HG03039 (cell line): ENCODE measurements around the gene KCNN1.
A peak's percentile ranks its signal among the peaks of the same experiment; 100 is the strongest.
"Not testable (repeated sequence)": the region's sequence is repeated elsewhere in the genome, so short reads cannot be mapped to it uniquely, and the experiment has no call there.

Experiments
- ATAC-seq: cut with Tn5 transposase; IDR thresholded peaks from one replicate; pipeline ENCODE4 v1.9.1; 2021; ENCODE audit warnings: mild to moderate bottlenecking, moderate library complexity; ENCODE audit not compliant: unreplicated experiment

KCNN1 gene

DNA sequence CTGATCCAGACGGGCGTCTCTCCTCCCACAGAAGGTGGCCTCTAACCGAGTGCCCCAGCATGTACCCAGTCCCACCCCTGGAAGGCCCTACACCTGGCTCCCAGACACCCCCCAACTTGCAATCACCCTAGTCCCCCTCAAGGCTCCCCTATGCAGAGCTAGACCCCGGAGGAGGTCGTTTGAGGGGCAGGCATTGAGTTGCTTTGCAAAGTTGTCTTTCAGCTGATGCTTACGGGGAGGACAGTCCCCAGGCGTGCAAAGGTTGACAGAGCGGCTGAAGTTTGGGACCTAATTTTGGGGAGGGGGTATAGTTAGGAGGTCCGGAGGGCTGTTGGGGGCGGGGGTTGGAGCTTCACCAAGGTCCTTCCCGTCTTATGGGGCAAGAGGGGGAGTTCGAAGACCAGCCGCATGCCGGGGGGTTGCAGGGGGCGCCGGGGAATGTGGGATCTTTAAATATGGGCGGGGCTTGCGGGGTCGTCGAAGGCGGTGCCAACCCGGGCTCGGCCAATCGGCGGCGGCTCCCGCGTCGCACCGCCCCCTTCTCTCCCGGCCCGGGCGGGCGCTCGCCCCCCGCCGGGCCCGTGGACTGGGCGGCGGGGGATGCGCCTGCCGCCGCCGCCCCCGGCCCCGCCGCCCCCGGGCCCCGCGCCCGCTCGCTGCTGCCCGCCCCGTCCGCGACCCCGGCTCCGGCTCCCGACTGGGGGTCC is at the start of gene KCNN1:
Gene KCNN1, plus strand, starts transcription at position 558 of the 707 bp plus-strand sequence. CDS start 6,782 bp downstream, outside the sequence.
- ATAC-seq = no peak

DNA sequence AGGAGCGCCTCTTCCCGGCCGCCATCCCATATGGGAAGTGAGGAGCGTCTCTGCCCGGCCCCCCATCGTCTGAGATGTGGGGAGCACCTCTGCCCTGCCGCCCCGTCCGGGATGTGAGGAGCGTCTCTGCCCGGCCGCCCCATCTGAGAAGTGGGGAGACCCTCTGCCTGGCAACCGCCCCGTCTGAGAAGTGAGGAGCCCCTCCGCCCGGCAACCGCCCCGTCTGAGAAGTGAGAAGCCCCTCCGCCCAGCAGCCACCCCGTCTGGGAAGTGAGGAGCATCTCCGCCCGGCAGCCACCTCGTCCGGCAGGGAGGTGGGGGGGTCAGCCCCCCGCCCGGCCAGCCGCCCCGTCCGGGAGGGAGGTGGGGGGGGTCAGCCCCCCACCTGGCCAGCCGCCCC is 48.8 kb upstream of the KCNN1 start:
- ATAC-seq = not testable (repeated sequence)

DNA sequence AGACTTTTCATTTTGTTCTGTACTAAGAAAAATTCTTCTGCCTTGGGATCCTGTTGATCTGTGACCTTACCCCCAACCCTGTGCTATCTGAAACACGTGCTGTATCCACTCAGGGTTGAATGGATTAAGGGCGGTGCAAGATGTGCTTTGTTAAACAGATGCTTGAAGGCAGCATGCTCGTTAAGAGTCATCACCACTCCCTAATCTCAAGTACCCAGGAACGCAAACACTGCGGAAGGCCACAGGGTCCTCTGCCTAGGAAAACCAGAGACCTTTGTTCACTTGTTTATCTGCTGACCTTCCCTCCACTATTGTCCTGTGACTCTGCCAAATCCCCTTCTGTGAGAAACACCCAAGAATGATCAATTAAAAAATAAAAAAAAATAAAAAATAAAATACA is 47.8 kb upstream of the KCNN1 start:
- ATAC-seq = not testable (repeated sequence)

DNA sequence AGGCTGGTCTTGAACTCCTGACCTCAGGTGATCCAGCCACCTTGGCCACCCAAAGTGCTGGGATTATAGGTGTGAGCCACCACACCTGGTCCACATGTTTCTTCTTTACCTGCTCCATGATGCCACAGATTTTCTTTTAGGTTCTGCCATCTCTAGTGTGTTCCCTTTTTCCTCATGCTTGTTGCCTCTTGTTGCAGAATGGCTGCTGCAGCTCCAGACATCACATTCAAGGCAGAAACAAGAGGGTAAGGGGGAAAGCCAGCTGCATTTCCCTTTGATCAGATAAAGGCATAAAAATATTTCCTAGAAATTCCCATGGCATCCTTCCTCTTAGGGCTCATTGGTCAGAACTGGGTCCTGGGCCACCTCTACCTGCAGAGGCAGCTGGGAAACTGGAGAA is 46.4 kb upstream of the KCNN1 start:
- no peak for ATAC-seq

DNA sequence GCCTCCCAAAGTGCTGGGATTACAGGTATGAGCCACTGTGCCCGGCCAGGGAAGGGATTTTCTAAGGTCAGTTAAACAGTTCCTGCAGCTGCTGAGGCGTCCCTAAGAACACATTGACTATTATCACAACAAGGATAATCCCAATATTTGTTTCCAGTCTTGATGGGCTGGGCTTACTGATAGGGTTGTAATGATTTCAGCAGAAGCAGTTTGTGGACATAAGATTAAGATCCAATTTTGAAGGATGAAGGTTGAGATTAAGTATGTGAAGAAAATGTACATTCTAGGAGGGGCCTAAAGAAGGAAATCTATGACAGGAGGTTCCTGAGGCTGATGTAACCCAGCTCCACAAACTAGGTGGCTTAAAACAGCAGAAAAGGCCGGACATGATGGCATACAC is 44.8 kb upstream of the KCNN1 start:
- ATAC-seq = no peak

DNA sequence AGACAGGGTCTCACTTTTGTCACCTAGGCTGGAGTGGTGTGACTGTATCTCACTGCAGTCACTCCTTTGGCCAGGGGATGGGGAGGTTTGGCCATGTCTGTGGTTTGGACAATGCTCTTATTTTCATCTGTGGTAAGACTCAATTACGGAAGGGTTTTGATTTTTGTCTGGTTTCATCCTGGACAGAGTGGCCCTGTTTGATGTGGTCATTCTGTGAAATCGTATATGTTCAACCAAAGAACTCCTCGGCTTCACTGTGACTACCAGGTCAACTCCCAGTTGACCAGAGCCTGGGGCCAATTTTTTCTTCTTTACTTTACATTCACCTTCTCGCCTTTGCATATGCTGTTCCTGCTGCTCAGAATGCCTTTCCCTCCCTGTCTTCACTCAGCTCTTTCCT is 40.9 kb upstream of the KCNN1 start:
- no peak for ATAC-seq

DNA sequence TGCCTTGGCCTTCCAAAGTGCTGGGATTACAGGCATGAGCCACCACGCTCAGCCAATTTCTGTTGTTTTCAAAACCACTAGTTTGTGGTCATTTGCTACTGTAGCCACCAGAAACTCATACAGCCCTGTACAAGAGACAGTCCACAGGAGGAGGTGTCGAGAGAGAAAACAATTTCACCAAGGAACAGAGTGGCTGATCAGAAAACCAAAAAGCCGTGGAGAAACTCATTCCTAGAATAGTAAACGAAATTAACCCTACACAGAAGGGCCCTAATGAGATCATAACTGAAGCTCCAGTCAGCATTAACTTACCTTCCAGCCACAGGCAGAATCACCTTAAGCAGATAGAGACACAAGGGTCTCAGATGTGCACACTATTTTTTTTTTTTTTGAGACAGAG is 37.9 kb upstream of the KCNN1 start:
- ATAC-seq = no peak

DNA sequence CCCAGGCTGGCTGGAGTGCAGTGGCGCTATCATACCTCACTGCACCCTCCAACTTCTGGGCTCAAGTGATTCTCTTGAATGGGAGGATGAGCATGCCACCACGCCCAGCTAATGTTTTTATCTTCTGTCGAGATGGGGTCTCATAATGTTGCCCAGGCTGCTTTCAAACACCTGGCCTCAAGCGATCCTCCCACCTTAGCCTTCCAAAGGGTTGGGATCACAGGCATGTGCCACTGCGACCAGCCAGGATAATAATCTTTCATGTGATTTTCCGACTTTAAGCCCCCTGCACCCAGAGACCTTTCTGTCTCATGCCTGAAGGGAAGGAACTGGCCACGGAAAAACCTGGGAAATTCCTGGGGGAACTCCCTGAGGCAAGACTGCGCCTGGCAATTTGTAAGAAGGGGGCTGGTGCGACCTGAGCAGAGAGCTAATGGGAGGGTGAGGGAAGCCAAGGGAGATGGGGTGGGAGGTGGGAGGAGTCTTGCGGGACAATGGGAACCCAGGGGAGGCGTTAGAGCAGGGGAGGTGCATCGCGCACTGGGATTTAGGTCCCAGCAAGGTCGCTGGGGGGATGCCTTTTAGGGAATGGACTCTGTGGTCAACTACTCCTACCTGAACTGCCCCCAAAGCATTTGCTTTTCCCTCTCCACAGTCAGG is 35.2 kb upstream of the KCNN1 start:
- no peak for ATAC-seq

DNA sequence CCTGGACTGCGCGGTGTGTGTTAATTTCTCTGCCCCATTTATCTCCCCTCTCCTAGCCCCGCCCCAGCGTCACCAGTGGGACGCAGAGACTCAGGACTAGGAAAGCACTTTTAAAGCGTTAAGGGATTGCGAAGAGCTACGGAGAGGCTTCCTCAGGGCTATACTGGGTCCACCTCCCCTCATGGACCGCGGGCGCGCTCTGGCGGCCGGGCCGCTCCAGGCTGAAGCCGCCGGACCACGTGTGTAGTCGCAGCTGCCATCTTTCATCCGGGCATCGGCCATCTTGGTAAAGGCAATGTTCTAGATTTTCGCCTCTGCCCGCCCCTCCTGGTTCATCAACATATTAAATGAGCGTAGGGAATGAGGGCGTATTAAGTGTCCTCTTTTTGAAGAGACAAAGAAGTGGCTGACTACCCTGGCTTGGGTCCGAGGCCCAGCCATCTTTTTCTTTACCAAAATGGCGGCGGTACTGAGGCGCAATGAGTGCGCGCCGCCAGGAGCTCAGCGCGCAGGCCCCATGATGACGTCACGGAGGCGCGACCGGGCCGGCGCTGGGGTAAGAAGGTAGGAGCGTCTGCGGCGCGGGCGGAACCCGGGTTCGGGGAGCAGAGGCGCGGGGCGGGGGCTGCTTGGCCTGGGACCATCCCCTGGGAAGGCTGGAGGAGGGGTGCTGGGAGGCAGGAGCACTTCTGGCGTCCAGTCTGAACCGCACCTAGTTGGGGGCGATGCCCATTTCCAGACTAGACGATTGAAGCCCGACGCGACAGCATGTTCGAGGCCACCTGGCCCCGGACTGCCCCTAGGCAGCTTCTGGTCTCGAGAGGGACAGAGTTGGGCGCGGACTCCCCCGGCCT is 34.2 kb upstream of the KCNN1 start, which contains the start of gene CCDC124:
Gene CCDC124, plus strand, starts transcription at position 531 of the 854 bp plus-strand sequence. CDS start 3,406 bp downstream, outside the sequence.
- peak; percentile 74 for ATAC-seq

DNA sequence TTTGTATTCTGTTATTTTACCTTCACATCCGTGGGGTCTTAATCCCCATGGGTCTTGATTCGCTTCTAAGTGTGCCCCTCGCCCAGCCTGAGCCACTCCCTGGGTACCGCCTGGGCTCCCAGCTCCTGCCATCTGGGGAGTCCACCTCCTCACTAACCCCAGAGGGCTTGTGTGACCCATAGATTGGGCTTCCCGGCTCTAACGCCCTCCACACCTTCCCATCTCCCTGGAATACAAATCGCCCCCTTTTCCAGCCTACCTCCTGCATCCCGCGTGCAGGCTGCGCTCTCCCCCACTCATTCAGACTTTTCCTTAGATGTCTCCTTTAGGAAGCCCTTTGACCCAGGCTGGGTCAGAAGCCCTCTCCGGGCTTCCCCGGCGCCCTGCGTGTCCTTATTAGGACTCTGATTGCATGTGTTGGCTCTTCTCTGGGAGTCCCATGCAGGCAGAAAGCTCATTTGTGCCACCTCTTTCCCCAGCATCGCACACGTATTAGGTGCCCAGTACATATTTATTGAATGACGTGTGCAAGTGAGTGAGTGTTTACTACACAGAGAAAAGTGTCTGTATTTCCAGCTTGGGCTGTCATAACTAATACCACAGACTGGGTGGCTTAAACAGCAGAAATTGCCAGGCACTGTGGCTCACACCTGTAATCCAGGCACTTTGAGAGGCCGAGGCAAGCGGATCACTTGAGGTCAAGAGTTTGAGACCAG is 33.3 kb upstream of the KCNN1 start:
- no peak for ATAC-seq

DNA sequence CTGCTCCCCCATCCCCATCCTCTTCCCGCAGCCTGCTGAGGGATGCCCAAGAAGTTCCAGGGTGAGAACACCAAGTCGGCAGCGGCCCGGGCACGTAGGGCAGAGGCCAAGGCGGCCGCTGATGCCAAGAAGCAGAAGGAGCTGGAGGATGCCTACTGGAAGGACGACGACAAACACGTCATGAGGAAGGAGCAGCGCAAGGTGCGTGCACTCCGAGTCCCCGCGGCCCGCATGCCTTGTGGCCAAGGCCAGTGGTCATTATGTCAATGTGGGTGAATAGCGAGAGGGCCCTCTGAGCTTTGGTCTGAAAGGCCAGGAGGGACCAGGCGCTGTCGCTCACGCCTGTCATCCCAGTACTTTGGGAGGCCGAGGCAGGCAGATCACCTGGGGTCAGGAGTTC is 30.5 kb upstream of the KCNN1 start:
- no peak for ATAC-seq

DNA sequence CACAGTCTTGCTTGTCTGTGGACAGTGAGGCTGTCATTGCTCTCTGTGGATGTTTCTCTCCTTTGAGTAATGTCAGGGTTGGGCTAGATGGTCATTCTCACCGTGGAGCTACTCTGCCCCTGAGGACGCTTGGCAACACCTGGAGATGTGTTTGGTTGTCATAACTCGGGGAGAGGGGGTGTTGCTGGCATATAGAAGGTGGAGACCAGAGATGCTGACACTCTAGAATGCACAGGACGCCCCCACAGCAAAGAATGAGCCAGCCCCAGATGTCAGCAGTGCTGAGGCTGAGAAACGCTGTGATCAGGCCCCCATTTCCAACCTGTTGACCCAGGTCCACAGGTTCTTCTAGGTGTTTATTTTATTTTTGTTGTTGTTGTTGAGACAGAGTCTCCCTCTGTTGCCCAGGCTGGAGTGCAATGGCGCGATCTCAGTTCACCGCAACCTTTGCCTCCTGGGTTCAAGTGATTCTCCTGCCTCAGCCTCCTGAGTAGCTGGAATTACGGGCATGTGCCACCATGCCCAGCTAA is 29.5 kb upstream of the KCNN1 start:
- ATAC-seq = no peak

DNA sequence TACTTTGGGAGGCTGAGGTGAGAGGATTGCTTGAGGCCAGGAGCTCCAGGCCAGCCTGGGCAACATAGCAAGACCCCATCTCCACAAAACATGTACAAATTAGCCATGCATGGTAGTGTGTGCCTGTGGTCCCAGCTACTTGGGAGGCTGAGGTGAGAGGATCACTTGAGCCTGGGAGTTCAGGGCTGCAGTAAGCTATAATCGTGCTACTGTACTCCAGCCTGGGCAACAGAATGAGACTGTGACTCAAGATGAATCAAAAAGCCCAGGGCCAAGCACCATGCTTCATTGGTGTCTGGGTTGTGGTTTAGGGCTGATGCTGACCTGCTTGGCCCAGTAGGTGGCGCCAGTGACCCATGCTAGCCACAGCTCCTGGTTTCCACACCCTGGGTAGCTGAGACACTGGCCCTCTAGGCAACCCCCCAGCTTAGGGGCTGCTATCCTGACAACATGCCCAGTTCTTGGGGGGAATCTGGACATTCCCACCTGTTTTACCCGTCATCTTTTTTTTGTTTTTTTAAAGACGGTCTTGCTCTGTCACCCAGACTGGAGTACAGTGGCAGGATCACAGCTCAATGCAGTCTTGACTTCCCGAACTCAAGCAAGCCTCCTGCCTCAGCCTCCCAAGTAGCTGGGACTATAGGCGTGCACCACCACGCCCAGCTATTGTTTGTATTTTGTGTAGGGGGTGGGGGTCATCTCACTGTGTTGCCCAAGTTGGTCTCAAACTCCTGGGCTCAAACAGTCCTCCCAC is 28.6 kb upstream of the KCNN1 start:
- ATAC-seq = no peak

DNA sequence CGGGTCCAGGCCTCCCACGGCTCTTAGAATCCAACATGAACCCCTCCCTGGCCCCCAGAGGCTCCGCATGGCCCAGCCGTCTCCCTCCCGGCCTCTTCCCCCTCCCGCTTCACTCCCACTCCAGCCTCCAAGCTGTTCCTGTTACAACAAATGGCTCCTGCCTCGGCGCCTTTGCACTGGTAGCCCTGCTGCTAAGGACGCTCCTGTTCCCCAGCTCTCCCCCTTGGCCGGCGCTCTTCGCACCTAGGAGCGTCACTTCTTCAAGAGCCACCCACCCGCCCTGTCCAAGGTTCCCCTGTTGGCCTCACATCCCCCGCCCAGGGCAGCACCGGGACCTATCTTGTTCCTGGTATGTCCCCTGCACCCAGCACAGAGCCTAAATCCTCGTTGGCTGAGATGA is 24.7 kb upstream of the KCNN1 start:
- no peak for ATAC-seq

DNA sequence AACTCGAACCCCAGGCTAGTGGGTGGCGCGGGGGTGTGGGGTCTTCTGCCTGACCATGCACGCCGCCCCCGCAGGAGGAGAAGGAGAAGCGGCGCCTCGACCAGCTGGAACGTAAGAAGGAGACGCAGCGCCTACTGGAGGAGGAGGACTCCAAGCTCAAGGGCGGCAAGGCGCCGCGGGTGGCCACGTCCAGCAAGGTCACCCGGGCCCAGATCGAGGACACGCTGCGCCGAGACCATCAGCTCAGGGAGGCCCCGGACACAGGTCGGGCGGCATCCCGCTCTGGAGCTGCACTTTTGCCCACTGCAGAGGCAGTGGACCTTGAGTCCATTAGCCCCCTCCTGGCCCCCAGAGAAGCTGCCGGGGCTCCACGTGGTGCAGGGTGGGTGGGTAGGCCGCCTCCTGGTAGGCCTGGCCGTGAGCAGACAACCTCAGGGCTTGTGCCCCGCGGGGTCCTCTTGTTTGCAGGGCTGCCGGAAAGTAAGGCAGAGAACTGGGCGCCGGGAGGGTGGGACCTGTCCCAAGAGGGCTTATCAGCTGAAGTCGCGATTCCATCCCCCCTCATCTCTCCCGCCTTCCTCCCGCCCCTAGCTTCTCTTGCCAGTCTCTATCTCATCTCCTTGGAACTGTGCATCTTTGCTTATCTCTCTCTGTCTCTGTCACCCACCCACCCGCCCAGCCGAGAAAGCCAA is 24.2 kb upstream of the KCNN1 start:
- no peak for ATAC-seq

DNA sequence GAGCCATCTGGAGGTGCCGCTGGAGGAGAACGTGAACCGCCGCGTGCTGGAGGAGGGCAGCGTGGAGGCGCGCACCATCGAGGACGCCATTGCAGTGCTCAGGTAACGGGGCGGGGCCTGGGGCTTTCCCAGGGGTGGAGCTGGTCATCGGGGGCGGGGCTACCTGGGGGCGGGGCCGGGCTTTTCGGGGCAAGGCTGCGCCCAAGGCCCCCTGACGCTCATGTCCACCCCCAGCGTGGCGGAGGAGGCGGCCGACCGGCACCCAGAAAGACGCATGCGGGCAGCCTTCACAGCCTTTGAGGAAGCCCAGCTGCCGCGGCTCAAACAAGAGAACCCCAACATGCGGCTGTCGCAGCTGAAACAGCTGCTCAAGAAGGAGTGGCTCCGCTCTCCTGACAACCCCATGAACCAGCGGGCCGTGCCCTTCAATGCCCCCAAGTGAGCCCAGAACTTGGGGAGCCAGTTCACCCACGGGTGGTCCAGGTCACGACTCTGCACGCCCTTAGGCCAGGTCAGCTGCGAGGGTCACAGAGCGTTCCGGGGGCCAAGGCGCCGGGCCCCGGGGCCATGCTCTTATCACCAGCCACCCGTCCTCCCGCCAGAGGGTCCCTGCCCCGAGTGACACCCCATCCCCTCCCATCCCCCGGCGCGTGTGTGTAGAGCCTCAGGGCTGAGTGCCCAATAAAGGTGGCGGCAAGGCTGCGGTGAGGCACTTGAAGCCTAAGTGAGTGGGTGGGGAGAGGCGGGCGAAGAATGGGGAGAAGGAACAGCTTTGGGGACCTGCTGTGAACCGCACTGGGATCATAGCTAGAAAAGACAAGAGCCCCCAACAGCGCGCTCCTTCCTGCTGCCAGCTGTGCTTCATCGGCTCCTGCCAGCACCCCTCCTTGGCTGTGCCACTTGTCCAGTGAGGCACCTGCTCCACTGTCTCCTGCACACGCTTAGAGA is 23.4 kb upstream of the KCNN1 start:
- ATAC-seq = no peak

DNA sequence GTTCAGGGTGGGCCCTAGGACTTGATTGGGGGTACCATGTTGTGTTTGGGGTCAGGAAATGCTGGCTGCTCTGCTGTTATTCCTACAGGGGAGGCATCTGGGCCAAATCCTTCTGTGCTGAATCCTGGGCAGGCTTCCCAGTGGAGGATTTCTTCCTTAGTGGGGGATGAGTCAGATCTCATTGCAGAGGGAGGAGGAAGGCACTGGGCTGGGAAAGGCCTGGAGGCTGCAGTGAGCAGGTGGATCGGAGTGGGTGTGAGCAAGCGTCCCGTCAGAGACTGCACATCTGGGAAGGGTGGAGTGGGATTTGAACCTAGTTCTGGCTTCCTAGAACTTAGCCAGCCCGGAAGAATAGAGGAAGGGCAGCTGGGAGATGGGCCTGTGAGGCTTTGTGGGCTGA is 22.6 kb upstream of the KCNN1 start:
- ATAC-seq = no peak
